Neural cell (in vitro differentiated cells): ENCODE data around the gene SLC6A1. TPM values are rescaled to one million over a fixed set of nuclear protein-coding genes. Genes with fewer than 3 reads are reported as not detected.

Experiments
- H2AFZ ChIP-seq: fragments of 200-600, 300-800 bp; sonication (generic), shearing (Covaris generic); 2 replicates; pipeline ENCODE4 v1.6.0; 2014; ENCODE audit warnings: low read depth, mild to moderate bottlenecking, antibody characterized with exemption, low read length, moderate library complexity
- H3F3A ChIP-seq: fragments of 200-600 bp; shearing (Covaris generic); 2 replicates; pipeline ENCODE4 v1.6.1; 2016; ENCODE audit warnings: mild to moderate bottlenecking, moderate library complexity, mixed read lengths, antibody characterized with exemption, low read length; ENCODE audit not compliant: insufficient read depth, poor library complexity, severe bottlenecking
- H3K27ac ChIP-seq: fragments of 200-600, 300-800 bp; sonication (generic), shearing (Covaris generic); 2 replicates; pipeline ENCODE4 v1.5.1; 2014; ENCODE audit warnings: mild to moderate bottlenecking, low read length, moderate library complexity
- H3K27me3 ChIP-seq: fragments of 300-800, 200-600 bp; sonication (generic), shearing (Covaris generic); 2 replicates; pipeline ENCODE4 v1.6.0; 2014; ENCODE audit warnings: mild to moderate bottlenecking, low read depth, low read length, moderate library complexity; ENCODE audit not compliant: insufficient read depth
- H3K36me3 ChIP-seq: fragments of 300-800, 200-600 bp; sonication (generic), shearing (Covaris generic); 2 replicates; pipeline ENCODE4 v1.5.1; 2014; ENCODE audit warnings: mild to moderate bottlenecking, antibody characterized with exemption, low read length, moderate library complexity; ENCODE audit not compliant: insufficient read depth
- H3K4me2 ChIP-seq: fragments of 300-800, 200-600 bp; sonication (generic), shearing (Covaris generic); 2 replicates; pipeline ENCODE4 v1.6.0; 2014; ENCODE audit warnings: mild to moderate bottlenecking, low read length
- H3K4me3 ChIP-seq: fragments of 300-800, 200-600 bp; sonication (generic), shearing (Covaris generic); 2 replicates; pipeline ENCODE4 v1.5.1; 2014; ENCODE audit warnings: mild to moderate bottlenecking, low read length, moderate library complexity
- H3K79me2 ChIP-seq: fragments of 200-600 bp; shearing (Covaris generic); replicated peaks from 2 replicates; pipeline ENCODE4 v1.6.0; 2014; ENCODE audit warnings: mild to moderate bottlenecking, low read length, moderate library complexity; ENCODE audit not compliant: insufficient read depth
- H3K9ac ChIP-seq: fragments of 300-800, 200-600 bp; sonication (generic), shearing (Covaris generic); 2 replicates; pipeline ENCODE4 v1.6.1; 2016; ENCODE audit warnings: mild to moderate bottlenecking, low read length, mixed read lengths
- H3K9me2 ChIP-seq: fragments of 200-600 bp; shearing (Covaris generic); 2 replicates; pipeline ENCODE4 v1.6.1; 2016; ENCODE audit warnings: mild to moderate bottlenecking, low read length, mixed read lengths; ENCODE audit not compliant: insufficient read depth
- H3K9me3 ChIP-seq: fragments of 200-600, 300-800 bp; sonication (generic), shearing (Covaris generic); 2 replicates; pipeline ENCODE4 v1.6.1; 2016; ENCODE audit warnings: mild to moderate bottlenecking, mixed run types, low read length, moderate library complexity, mixed read lengths
- H4K20me1 ChIP-seq: fragments of 200-600 bp; shearing (Covaris generic); 2 replicates; pipeline ENCODE4 v1.6.1; 2016; ENCODE audit warnings: mild to moderate bottlenecking, mixed run types; ENCODE audit not compliant: insufficient read depth
- CTCF ChIP-seq: fragments of 450-650 bp; IDR thresholded peaks from 2 replicates; pipeline ENCODE4 v1.5.1; 2014; ENCODE audit warnings: antibody characterized with exemption, mild to moderate bottlenecking, moderate library complexity; ENCODE audit not compliant: poor library complexity, severe bottlenecking
- EP300 ChIP-seq: fragments of 450-650 bp; conservative IDR thresholded peaks from 2 replicates; pipeline ENCODE4 v1.6.1; 2014; ENCODE audit warnings: antibody characterized with exemption, mild to moderate bottlenecking, moderate library complexity; ENCODE audit not compliant: poor library complexity, severe bottlenecking
- EZH2 ChIP-seq: fragments of 200-600, 300-800 bp; shearing (Covaris generic), sonication (generic); IDR thresholded peaks from 2 replicates; pipeline ENCODE4 v1.6.1; 2014; ENCODE audit warnings: antibody characterized with exemption, low read length, borderline replicate concordance, mild to moderate bottlenecking; ENCODE audit not compliant: insufficient read depth, poor library complexity, severe bottlenecking
- MXI1 ChIP-seq: fragments of 450-650 bp; conservative IDR thresholded peaks from 2 replicates; pipeline ENCODE4 v1.6.1; 2014; ENCODE audit warnings: antibody characterized with exemption, mild to moderate bottlenecking; ENCODE audit not compliant: poor library complexity, severe bottlenecking
- POLR2AphosphoS5 ChIP-seq: IDR thresholded peaks from 2 replicates; pipeline ENCODE4 v1.6.1; 2012
- RAD21 ChIP-seq: fragments of 450-650 bp; conservative IDR thresholded peaks from 2 replicates; pipeline ENCODE4 v1.6.1; 2014; ENCODE audit warnings: antibody characterized with exemption, mild to moderate bottlenecking, moderate library complexity
- REST ChIP-seq: IDR thresholded peaks from 2 replicates; pipeline ENCODE4 v1.6.1; 2012; ENCODE audit warnings: borderline replicate concordance
- SMC3 ChIP-seq: fragments of 450-650 bp; conservative IDR thresholded peaks from 2 replicates; pipeline ENCODE4 v1.6.1; 2014; ENCODE audit warnings: antibody characterized with exemption, mild to moderate bottlenecking, moderate library complexity; ENCODE audit not compliant: poor library complexity
- TAF1 ChIP-seq: IDR thresholded peaks from 2 replicates; pipeline ENCODE4 v1.6.1; 2012; ENCODE audit warnings: low read depth
- polyA plus RNA-seq: library from polyadenylated mRNA; depleted of rRNA; stranded (reverse); fragments of >200 nt; gene quantifications from 2 replicates; pipeline ENCODE4 v1.2.3, GENCODE V29; 2014

The SLC6A1 gene
- polyA plus RNA-seq, 1 donor from 2014 or later: 43.2 TPM

GRCh38 chr3:10952525-10952924, 40.0 kb upstream of the SLC6A1 start:
- no peak for TF ChIP-seq SMC3
- no peak for TF ChIP-seq EP300
- no peak for TF ChIP-seq CTCF
- TF ChIP-seq REST: peak; percentile 31
- Histone ChIP-seq H4K20me1 (no peaks in the 10 kb centered on the region), H3K9me2 (no peaks in the 10 kb centered on the region), H3F3A (no peaks in the 10 kb centered on the region), H3K9me3 (no peaks in the 10 kb centered on the region), H3K9ac (peak overlapping the region; percentile 34), H3K4me2 (no peak overlapping the region), H3K36me3 (no peaks in the 10 kb centered on the region), H3K79me2 (no peaks in the 10 kb centered on the region), H3K27ac (no peak overlapping the region), H3K4me3 (no peak overlapping the region), H2AFZ (no peak overlapping the region), H3K27me3 (no peaks in the 10 kb centered on the region)

GRCh38 chr3:10954740-10955139, 37.8 kb upstream of the SLC6A1 start:
- Histone ChIP-seq H3K4me3 (no peak overlapping the region), H3K27ac (no peak overlapping the region), H3K36me3 (no peaks in the 10 kb centered on the region), H3K27me3 (no peaks in the 10 kb centered on the region), H2AFZ (no peak overlapping the region), H3F3A (no peaks in the 10 kb centered on the region), H3K9ac (no peak overlapping the region), H3K9me3 (no peaks in the 10 kb centered on the region), H3K9me2 (no peaks in the 10 kb centered on the region), H3K4me2 (no peak overlapping the region), H4K20me1 (no peaks in the 10 kb centered on the region), H3K79me2 (no peaks in the 10 kb centered on the region)
- TF ChIP-seq EP300: no peak
- TF ChIP-seq POLR2AphosphoS5: peak; percentile 35

GRCh38 chr3:10955711-10956453, 36.7 kb upstream of the SLC6A1 start:
- Histone ChIP-seq H3K79me2 (no peaks in the 10 kb centered on the region), H4K20me1 (no peaks in the 10 kb centered on the region), H3K36me3 (no peaks in the 10 kb centered on the region), H3K4me3 (no peak overlapping the region), H3K4me2 (no peak overlapping the region), H3K27ac (no peak overlapping the region), H3K9me3 (no peaks in the 10 kb centered on the region), H2AFZ (no peak overlapping the region), H3F3A (no peaks in the 10 kb centered on the region), H3K9ac (no peak overlapping the region), H3K9me2 (no peaks in the 10 kb centered on the region), H3K27me3 (no peaks in the 10 kb centered on the region)
- TF ChIP-seq TAF1 (no peak), MXI1 (no peak), POLR2AphosphoS5 (no peak), RAD21 (no peak), REST (no peak), EZH2 (no peak), CTCF (no peak), SMC3 (no peak), EP300 (no peak)
